Thyroid gland (tissue), 4 donors: ENCODE measurements around the gene NRXN2.

ENCODE experiments used
- POLR2A ChIP-seq, 2 donors: fragments of 450-650 bp; IDR thresholded peaks; one replicate each; pipeline ENCODE4 v1.6.1; 2017; ENCODE audit warnings: antibody characterized with exemption in 2 of 2, mild to moderate bottlenecking in 2 of 2, moderate library complexity in 1 of 2
- TF ChIP-seq, protein P1 (sequence below), 6 experiments: fragments of 200-600 bp in 3 of 6; fragments of 450-650 bp in 3 of 6; sonication (generic) in 3 of 6; IDR thresholded peaks; one replicate each; pipeline ENCODE4 v1.5.1; 2016 to 2019; ENCODE audit warnings: antibody characterized with exemption in 6 of 6, mild to moderate bottlenecking in 2 of 6, inconsistent platforms in 1 of 6, moderate library complexity in 1 of 6

DNA sequence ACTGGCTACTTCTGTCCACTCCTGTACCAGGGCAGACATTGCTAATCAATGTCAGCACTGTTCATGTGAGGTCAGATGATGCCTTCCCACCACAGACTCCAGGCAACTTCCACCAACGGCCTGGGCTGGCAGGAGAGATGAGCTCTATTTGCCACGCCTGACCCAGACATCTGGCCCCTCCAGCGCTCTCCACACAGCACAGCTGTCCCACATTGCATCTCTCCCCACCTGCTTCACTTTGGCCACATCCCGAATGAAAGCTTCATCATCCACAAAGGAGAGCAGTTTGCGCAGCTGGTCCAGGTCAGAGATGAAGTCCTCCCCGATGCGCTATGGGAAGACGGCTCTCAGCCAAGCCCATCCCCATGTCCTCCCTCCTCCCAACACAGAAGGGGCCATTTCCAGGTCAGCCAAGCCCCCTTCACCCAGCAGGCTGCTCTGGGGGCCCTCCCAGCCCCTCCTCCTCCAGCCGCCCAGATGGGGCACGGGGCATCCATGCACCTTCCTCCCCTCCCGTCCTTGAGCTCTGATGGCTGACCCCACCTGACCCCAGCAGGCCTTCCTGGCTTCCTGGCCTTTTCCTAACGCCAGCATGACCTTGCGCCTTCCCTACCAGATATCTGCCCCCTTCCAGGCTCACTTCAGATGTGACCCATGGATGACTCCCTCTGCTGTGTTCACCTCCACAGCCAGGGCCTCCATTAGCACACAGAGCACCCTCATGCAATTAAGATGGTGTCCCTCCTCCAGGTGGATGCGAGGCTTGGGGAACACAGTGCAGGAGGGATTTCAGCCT is 29.4 kb upstream of the NRXN2 start:
- TF ChIP-seq, protein P1, sequence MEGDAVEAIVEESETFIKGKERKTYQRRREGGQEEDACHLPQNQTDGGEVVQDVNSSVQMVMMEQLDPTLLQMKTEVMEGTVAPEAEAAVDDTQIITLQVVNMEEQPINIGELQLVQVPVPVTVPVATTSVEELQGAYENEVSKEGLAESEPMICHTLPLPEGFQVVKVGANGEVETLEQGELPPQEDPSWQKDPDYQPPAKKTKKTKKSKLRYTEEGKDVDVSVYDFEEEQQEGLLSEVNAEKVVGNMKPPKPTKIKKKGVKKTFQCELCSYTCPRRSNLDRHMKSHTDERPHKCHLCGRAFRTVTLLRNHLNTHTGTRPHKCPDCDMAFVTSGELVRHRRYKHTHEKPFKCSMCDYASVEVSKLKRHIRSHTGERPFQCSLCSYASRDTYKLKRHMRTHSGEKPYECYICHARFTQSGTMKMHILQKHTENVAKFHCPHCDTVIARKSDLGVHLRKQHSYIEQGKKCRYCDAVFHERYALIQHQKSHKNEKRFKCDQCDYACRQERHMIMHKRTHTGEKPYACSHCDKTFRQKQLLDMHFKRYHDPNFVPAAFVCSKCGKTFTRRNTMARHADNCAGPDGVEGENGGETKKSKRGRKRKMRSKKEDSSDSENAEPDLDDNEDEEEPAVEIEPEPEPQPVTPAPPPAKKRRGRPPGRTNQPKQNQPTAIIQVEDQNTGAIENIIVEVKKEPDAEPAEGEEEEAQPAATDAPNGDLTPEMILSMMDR (IDR thresholded peaks at IDR 0.05) = no peak
- TF ChIP-seq POLR2A (IDR thresholded peaks at IDR 0.05) = no peak
